Fibroblast of lung (primary cell): ENCODE measurements around the gene WDR31. TPM values are rescaled to one million over a fixed set of nuclear protein-coding genes. Genes with fewer than 3 reads are reported as not detected.

Experiments used
- DNase-seq, 2 donors: peaks; one replicate each; pipeline versions ENCODE4 v3.0.0 to v3.0.0-alpha.2; 2010; ENCODE audit warnings: low read depth in 2 of 2
- H2AFZ ChIP-seq: 2 replicates; pipeline ENCODE4 v1.5.1; 2012; ENCODE audit warnings: low read length, control low read depth, inconsistent platforms
- H3K27ac ChIP-seq: 2 replicates; pipeline ENCODE4 v1.5.1; 2011; ENCODE audit warnings: low read length, control low read depth; ENCODE audit not compliant: insufficient read depth
- H3K27me3 ChIP-seq: 2 replicates; pipeline ENCODE4 v1.5.1; 2011; ENCODE audit warnings: mild to moderate bottlenecking, low read length; ENCODE audit not compliant: control insufficient read depth, insufficient read depth
- H3K36me3 ChIP-seq: 2 replicates; pipeline ENCODE4 v1.5.1; 2011; ENCODE audit warnings: low read length; ENCODE audit not compliant: control insufficient read depth, insufficient read depth
- H3K4me1 ChIP-seq: 2 replicates; pipeline ENCODE4 v1.5.1; 2011; ENCODE audit warnings: low read length; ENCODE audit not compliant: control insufficient read depth, insufficient read depth; ENCODE audit errors: extremely low read depth
- H3K4me2 ChIP-seq: 2 replicates; pipeline ENCODE4 v1.5.1; 2011; ENCODE audit warnings: low read length, control low read depth; ENCODE audit not compliant: insufficient read depth; ENCODE audit errors: extremely low read depth
- H3K4me3 ChIP-seq, 4 experiments: fragments of 200-600 bp in 1 of 4; sonication (generic) in 1 of 4; replicated peaks in 1 of 4; 2 replicates each; pipeline ENCODE4 v1.5.1; 2011 to 2016; ENCODE audit warnings: low read length in 4 of 4, low read depth in 3 of 4, mild to moderate bottlenecking in 3 of 4, control low read depth in 2 of 4, inconsistent platforms in 1 of 4, mixed read lengths in 1 of 4; ENCODE audit not compliant: insufficient read depth in 1 of 4; ENCODE audit errors: control extremely low read depth in 1 of 4
- H3K79me2 ChIP-seq: 2 replicates; pipeline ENCODE4 v1.5.1; 2012; ENCODE audit warnings: mild to moderate bottlenecking, low read length, inconsistent platforms; ENCODE audit not compliant: control insufficient read depth, insufficient read depth
- H3K9ac ChIP-seq: 2 replicates; pipeline ENCODE4 v1.5.1; 2011; ENCODE audit warnings: mild to moderate bottlenecking, low read length, control low read depth; ENCODE audit not compliant: insufficient read depth
- H3K9me3 ChIP-seq: 2 replicates; pipeline ENCODE4 v1.5.1; 2012; ENCODE audit warnings: low read depth, low read length; ENCODE audit not compliant: control insufficient read depth, insufficient read depth
- H4K20me1 ChIP-seq: 2 replicates; pipeline ENCODE4 v1.5.1; 2011; ENCODE audit warnings: low read length; ENCODE audit not compliant: control insufficient read depth, insufficient read depth; ENCODE audit errors: extremely low read depth
- EZH2 ChIP-seq: IDR thresholded peaks from 2 replicates; pipeline ENCODE4 v1.5.1; 2012; ENCODE audit warnings: low read length, control low read depth, mild to moderate bottlenecking; ENCODE audit errors: missing control alignments
- polyA plus RNA-seq, 2 donors: library from polyadenylated mRNA; depleted of rRNA in 1 of 2; stranded (reverse) in 1 of 2; unstranded in 1 of 2; fragments of >200 nt; gene quantifications; 2 replicates each; pipeline ENCODE4 v1.2.1, GENCODE V29; 2011 to 2012; ENCODE audit warnings: missing spikeins in 1 of 2
- total RNA-seq: library from RNA; depleted of rRNA; stranded (reverse); fragments of >200 nt; gene quantifications from 2 replicates; pipeline ENCODE4 v1.2.1, GENCODE V29; 2014
- TF ChIP-seq, protein P1 (sequence below), 2 donors: IDR thresholded peaks in 1 of 2; conservative IDR thresholded peaks in 1 of 2; 1 replicate in 1 of 2; 2 replicates in 1 of 2; pipeline ENCODE4 v1.5.1; 2011 to 2012; ENCODE audit warnings: low read length in 2 of 2, control low read depth in 1 of 2, inconsistent platforms in 1 of 2, low read depth in 1 of 2, mild to moderate bottlenecking in 1 of 2

WDR31 gene
- total and polyA plus RNA-seq, 2 donors (not counting 1 experiment from before 2014, with no cell fraction given), result 1.6 to 4.0 TPM

DNA sequence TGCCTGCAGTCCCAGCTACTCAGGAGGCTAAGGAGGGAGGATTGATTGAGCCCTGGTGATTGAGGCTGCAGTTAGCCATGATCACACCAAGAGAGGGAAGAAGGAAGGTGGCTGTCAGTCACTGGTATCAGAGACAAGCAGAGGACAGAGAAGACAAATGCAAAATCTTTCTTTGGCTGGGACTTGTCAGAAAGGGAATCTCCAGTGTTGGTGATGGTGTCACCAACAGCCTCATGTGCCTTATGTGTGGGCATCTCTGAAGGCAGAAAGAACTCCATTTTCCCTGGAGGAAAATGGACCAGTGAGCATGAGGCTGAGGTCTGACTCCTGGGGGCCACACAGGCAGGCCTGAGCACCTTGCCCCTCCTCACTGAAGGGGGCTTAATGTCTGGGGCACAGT, 24.8 kb downstream of the WDR31 start:
- no peak overlapping the region for H3K9ac ChIP-seq
- no peaks in the 10 kb centered on the region for H4K20me1 ChIP-seq
- H3K79me2 ChIP-seq, result no peaks in the 10 kb centered on the region
- H2AFZ ChIP-seq, result no peak overlapping the region
- H3K4me3 ChIP-seq, result no peak overlapping the region
- H3K4me2 ChIP-seq, result no peak overlapping the region
- no peak for DNase-seq
- H3K36me3 ChIP-seq, result no peaks in the 10 kb centered on the region
- H3K27ac ChIP-seq, result no peak overlapping the region
- H3K9me3 ChIP-seq, result no peaks in the 10 kb centered on the region
- no peaks in the 10 kb centered on the region for H3K27me3 ChIP-seq
- H3K4me1 ChIP-seq, result no peaks in the 10 kb centered on the region
- no peak for TF ChIP-seq EZH2
- TF ChIP-seq, protein P1, sequence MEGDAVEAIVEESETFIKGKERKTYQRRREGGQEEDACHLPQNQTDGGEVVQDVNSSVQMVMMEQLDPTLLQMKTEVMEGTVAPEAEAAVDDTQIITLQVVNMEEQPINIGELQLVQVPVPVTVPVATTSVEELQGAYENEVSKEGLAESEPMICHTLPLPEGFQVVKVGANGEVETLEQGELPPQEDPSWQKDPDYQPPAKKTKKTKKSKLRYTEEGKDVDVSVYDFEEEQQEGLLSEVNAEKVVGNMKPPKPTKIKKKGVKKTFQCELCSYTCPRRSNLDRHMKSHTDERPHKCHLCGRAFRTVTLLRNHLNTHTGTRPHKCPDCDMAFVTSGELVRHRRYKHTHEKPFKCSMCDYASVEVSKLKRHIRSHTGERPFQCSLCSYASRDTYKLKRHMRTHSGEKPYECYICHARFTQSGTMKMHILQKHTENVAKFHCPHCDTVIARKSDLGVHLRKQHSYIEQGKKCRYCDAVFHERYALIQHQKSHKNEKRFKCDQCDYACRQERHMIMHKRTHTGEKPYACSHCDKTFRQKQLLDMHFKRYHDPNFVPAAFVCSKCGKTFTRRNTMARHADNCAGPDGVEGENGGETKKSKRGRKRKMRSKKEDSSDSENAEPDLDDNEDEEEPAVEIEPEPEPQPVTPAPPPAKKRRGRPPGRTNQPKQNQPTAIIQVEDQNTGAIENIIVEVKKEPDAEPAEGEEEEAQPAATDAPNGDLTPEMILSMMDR (conservative IDR thresholded peaks at IDR 0.05 in 1 of 2, IDR thresholded peaks at IDR 0.05 in 1 of 2; ENCODE audit: low read depth in 1 of 2, low read length in 2 of 2), result no peak

DNA sequence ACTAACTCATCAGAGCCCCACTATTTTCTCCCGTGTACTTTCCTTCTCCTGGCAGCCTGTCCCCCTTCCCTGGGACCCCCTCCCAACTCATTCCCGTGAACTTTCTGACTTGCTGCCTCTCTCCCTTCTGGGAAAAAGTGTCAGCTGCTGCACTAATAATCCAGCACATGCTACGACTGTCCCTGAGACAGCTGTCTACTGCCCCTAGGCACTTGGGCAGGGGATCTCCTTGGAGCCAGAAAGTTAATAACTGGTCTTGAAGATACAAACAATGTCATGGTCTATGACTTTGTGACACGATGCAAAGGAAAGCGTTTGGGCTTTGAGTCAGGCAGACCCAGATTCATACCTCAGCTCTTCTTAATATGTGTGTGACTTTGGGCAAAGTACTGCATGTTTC, 26.8 kb downstream of the WDR31 start:
- TF ChIP-seq EZH2, result no peak
- TF ChIP-seq, protein P1 (conservative IDR thresholded peaks at IDR 0.05 in 1 of 2, IDR thresholded peaks at IDR 0.05 in 1 of 2; ENCODE audit: low read depth in 1 of 2, low read length in 2 of 2), result no peak
- Histone ChIP-seq H2AFZ (no peak overlapping the region), H3K36me3 (no peaks in the 10 kb centered on the region), H3K79me2 (no peaks in the 10 kb centered on the region), H3K9me3 (no peaks in the 10 kb centered on the region), H4K20me1 (no peaks in the 10 kb centered on the region), H3K4me1 (no peaks in the 10 kb centered on the region), H3K4me3 (no peak overlapping the region), H3K9ac (no peak overlapping the region), H3K27ac (no peak overlapping the region), H3K4me2 (no peak overlapping the region), H3K27me3 (no peaks in the 10 kb centered on the region)
- no peak for DNase-seq

DNA sequence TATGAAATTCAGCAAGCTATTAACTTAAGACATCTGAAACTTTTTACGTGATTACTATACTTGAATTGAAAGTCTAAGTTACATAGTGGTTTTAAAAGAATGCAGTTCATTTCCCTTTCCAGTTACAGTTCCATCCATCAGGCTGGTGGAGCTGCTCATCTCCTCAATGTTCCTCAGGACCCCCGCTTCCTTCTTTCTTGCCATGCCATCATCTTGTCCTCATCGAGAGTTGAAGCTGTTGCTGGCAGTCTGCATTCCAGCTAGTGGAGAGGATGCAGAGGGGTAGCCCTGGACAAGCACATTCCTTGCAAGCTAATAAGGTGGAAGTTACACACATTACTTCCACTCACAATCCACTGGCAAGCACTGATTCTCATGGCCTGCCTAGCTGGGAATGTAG, 28.1 kb downstream of the WDR31 start:
- H2AFZ ChIP-seq, result no peak overlapping the region
- H3K4me3 ChIP-seq, result no peak overlapping the region
- H3K79me2 ChIP-seq, result no peaks in the 10 kb centered on the region
- H3K36me3 ChIP-seq, result no peaks in the 10 kb centered on the region
- no peak overlapping the region for H3K4me2 ChIP-seq
- no peaks in the 10 kb centered on the region for H3K9me3 ChIP-seq
- DNase-seq, result peak in 1 of 2 donors; percentile 32
- no peak overlapping the region for H3K9ac ChIP-seq
- H3K27ac ChIP-seq, result no peak overlapping the region
- TF ChIP-seq, protein P1 (conservative IDR thresholded peaks at IDR 0.05 in 1 of 2, IDR thresholded peaks at IDR 0.05 in 1 of 2; ENCODE audit: low read depth in 1 of 2, low read length in 2 of 2), result no peak
- TF ChIP-seq EZH2, result no peak
- H4K20me1 ChIP-seq, result no peaks in the 10 kb centered on the region
- H3K27me3 ChIP-seq, result no peaks in the 10 kb centered on the region
- no peaks in the 10 kb centered on the region for H3K4me1 ChIP-seq
